ENCODE measurements around the gene TANC1.

TANC1 gene

DNA sequence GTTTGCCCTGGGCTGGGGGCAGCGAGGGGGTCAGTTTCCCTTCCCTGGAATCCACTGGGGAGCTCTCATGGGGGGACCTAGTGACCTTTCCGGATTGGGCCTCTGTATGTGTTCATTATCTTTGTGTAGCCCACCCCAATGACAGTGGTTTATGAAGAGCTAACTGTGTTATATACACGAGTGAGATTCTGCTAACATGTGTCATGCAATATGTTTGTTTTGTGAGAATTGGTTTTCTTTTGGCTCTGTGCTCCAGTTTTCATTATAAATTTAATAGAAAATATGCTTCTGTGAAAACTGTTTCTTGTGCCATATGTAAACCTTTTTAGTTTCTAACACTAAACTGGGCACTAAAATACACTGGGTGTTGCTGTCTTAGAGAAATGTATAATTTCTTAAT is 207.5 kb downstream of the TANC1 start:
- DNase-seq: no peak

DNA sequence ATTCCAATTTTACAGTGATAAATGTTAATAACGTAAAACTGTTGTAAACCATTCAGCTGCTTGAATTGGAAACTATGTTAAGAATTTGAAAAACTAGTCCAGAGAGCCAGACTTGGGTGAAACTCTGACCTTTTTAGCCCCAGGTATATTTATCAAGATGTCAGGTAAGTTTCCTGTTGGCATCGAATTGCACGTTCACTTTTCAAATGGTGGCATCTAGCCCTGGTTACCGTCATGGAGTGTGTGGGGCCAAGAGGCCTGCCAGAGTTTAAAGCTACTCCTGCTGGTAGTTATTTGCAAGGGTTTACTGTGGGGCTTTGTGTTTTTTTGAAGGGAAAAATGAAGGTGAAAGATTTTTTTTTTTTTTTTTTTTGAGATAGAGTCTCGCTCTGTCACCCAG is 208.1 kb downstream of the TANC1 start:
- no peak for DNase-seq

DNA sequence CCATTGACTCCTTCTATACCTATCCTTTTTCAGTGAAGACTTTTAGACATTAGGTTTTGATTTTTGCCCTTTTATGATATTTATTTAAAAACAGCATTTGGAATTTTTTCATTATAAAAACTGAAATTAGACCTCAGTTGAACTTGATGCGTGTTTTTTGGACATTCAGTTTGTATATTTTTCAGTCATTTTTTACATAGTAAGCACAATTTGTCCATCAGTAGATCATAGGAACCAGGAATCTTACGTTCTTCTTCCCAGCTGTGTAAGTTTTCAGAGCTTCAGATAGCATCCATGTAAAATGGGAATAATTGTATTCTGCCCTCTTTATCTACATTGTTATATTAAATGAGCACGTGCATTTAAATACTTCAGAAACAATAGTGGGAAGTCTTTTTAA is 208.9 kb downstream of the TANC1 start:
- DNase-seq: no peak

DNA sequence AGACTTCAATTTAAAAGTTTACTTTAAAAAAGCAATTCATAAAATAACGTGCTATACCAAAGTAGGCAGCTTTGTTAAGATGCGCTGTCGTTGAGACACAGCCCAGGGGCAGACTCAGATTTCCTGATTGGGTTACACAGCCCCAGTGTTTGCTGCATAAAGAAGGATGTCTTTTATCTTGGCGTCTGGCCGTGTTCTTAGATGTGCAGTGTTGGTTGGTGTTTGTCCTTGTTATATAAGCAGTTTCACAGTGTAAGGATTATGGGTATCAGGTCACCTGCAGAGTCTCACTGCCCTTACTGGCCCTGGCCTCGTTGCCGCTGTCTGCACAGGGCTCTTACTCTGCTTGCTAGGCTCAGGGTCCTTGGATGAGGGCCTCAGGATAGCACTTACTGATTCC is 209.5 kb downstream of the TANC1 start:
- no peak for DNase-seq

DNA sequence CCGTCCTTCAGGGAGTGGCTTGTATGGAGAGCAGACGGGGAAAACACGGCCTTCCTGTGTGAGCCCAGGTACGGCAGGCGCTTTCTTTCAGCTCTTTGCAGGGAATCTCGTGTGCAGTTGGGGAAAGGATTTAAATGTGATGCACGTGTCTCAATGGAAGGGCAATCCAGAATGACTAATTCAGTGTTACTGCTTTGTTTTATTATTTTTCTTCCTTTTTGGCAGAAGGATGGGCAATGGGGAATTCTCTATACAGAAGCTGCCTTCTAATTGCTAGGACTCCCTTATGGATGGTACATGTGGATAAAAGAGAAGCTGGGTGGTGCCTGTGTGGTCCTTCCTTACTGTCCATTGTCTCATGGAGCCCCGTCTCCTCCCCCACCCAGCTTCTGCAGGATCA is 210.7 kb downstream of the TANC1 start:
- DNase-seq: no peak

DNA sequence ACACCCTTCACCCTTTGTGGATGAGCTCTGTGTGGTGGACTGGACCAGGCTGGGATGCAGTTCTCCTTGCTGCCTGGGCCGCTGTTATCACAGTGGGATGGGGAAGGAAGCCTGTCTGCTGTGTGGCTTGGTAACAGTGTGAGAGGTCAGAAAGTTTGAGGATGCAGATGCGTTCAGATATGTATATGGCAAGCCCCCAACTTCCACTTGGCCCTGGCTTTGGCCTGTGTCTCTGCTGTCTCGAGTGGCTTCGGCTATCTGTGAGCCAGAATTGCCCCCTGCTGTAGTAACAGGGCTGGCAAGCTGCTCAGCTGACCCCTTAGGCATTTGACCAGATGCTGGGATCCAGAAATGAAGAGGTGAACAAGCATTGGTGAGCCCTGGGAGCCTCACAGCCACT is 211.3 kb downstream of the TANC1 start:
- DNase-seq: no peak

DNA sequence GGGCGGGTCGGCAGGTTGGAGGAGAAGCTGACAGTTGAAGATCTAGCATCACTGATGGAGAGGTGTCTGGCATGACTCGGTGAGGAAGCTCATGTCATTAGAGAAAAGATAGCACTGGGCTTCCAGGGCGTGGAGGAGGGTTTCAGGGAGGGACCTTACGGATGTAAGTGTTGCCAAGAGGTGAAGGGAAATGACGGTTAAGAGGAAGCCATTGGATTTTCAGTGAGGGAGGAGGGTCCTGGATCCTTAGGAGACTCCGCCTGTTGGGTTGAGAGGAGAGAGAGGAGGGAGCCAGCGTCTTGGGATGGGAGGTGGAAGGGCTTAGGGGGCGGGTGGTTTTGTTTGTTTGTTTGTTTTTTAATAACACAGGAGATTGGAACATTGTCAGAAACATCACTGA is 214.9 kb downstream of the TANC1 start:
- DNase-seq: no peak

DNA sequence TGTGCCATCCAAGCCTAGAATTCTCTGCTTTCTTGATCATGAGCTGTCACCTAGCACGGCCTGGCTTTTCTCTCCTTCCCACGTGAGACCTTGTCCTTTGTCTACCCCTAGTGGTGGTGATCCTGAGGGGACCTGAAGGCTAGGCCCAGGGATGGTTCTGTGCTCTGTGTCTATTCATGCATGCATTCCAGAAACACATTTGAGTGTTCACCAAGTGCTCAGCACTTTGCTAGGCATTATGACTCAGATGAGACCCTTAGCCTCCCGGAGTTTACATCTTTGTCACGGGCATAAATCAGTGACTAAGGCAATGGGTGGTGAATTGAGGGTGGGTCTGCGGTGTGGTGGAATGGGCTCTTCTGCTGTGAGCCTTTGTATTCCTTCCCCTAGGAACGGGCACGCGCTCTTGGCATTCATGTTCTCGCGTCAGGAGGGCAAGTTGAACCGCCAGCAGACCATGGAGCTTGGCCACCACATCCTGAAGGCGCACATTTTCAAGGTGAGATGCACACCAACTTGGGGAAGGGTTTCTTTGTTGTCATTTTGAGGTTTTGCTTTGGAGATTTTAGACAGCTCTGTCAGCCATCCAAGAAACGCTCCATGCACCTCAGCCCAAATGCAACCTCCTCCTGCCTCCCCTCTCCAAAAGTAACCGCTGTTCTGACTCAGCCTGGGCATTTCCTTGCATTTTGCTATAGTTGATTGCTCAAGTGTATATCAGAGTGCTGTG is 217.1 kb downstream of the TANC1 start:
- no peak for DNase-seq

DNA sequence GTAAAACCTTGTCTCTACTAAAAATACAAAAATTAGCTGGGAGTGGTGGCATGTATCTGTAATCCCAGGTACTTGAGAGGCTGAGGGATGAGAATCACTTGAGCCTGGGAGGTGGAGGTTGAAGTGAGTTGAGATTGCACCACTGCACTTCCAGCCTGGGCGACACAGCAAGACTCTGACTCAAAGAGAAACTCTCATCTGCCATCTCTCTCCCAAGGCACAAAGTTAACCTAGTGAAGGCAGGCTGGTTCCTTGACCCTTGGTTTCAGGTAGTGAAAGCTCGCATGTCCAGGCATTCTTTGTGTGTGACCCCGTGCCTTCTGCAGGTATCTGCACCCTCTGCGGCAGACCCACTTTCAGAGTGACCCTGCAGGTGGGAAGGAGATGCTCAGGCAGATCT is 218.0 kb downstream of the TANC1 start:
- DNase-seq: no peak

DNA sequence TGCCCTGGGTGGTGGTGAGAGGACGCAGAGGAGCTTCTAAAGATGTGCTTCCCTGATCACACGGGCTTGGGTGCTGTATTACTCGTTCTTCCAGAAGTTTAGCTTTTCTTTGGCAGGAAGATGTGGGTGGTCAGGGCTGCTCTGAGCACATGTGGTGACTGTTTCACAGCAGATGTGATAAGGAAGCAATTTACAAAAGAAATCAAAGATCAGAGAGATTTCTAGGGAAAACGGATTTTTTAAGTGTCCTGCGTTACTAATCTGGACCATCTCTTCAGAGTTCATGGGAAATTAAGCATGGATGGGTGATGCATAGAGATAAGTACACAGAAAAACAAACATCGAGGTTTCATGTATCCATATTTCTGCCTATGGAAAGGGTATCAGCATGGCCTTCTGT is 218.7 kb downstream of the TANC1 start:
- DNase-seq: no peak

DNA sequence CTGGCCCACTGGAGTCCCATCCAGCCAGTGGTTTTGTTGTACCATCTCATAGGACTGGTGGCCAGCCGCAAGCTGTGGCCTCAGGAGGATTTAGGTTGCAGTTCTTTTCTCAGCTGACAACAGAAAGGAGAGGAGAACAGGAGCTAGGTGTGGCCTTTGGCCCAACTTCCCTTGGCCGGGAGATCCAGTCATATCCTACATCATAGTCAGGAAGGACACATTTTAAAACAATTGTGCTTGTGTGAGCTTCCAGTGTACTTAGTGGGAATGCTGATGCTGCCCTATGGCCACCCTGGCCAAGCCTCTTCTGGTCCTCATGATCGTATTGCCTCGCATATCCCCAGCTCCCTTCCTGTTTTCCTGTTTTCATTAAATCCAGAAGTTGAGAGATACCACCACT is 220.0 kb downstream of the TANC1 start:
- DNase-seq: no peak

DNA sequence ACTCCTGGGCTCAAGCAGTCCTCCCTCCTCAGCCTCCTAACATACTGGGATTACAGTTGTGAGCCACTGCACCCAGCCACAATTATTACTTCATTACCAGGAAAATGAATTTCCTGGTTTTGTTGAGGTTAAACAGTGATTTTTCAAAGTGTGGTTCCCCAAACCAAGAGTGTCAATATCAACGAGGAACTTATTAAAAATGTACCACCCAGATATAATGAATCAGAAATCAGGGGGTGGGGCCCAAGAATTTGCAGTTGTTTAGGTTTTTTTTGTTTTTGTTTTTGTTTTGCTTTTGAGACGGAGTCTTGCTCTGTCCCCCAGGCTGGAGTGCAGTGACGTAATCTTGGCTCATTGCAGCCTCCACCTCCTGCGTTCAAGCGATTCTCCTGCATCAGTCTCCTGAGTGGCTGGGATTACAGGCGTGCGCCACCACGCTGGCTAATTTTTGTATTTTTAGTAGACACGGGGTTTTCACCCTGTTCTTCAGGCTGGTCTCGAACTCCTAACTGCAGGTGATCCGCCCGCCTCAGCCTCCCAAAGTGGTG is 224.0 kb downstream of the TANC1 start:
- no peak for DNase-seq

DNA sequence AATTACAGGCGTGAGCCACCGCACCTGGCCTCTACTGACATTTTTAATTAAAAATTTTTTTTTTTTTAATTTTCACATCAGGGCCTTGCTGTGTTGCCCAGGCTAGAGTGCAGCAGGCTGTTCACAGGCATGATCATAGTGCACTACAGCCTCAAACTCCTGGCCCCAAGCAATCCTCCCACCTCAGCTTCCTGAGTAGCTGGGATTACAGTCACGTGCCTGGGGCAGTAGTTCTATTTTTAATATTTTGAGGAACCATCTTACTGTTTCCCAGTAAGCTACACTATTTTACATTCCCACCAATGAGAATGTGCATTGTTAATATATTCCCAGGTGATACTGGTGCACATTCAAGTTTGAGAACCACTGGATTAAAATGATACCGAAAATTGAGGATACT is 225.4 kb downstream of the TANC1 start:
- DNase-seq: no peak

DNA sequence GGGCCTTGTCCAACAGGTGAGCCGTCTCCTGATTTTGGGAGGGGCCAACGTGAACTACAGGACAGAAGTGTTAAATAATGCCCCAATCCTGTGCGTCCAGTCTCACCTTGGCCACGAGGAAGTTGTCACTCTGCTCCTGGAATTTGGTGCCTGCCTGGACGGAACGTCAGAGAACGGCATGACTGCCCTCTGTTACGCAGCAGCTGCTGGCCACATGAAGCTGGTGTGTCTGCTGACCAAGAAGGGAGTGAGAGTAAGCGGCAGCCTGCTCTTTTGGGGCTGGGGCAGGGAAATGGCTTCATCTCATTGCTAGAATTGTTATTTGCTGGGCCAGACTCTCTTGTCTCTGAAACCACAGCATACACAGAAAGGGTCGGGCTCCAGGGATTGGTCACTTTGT is 225.8 kb downstream of the TANC1 start:
- DNase-seq: no peak

DNA sequence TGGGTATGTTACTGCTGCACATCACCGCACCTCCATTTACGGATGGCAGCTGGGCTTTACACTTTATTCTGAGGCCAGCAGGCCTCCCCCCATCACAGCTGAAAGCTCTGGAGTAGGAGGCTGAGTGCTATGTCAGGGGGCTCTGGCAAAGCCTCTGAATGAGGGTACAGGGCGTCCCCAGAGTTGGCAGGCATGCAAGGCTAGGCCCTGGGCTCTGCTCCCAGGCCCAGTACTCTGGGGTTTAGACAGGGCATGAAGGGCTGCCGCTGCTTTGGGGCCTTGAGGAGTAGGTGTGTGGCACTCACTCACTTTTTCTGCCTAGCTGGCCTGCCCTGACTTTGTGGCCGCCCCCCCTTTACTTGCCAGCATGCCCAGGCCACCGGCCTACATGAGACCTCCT is 227.3 kb downstream of the TANC1 start:
- DNase-seq: no peak

DNA sequence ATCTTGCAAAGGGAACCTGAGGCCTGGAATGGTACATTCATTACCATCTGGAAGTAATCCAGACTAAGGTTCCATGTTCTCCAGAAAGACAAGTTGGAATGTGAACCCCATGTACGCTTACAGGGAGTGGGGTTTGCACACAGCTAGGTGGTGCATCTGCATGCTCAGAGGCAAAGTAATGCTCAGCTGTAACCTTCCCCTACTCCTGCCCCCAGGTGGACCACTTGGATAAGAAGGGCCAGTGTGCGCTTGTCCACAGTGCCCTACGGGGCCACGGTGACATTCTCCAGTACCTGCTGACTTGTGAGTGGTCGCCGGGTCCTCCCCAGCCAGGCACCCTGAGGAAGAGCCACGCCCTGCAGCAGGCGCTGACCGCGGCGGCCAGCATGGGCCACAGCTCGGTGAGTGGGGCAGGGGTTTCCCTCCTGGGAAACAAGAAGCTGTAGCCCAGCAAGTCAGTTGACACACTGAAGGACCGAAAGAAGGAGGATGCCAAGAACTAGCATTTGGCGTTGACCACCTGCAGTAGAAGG is 228.0 kb downstream of the TANC1 start:
- DNase-seq: no peak

DNA sequence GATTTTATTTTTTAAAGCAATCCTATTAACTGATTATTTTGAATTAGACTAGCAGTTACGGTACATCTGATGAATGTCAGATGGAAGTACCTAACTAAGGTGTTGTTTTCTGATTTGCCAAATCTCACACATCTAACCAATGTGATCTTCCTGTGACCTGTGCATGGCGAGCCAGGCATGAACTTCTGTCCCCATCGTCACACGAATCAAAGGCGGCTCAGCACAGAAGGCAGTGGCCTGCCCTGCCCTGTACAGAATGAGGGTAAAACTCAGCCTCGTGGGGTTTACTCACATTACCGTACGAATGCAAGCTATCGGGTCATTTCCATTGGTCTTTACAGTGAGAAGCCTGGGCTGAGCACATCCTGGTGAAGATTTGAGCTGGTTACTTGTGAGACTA is 230.8 kb downstream of the TANC1 start:
- DNase-seq: no peak

DNA sequence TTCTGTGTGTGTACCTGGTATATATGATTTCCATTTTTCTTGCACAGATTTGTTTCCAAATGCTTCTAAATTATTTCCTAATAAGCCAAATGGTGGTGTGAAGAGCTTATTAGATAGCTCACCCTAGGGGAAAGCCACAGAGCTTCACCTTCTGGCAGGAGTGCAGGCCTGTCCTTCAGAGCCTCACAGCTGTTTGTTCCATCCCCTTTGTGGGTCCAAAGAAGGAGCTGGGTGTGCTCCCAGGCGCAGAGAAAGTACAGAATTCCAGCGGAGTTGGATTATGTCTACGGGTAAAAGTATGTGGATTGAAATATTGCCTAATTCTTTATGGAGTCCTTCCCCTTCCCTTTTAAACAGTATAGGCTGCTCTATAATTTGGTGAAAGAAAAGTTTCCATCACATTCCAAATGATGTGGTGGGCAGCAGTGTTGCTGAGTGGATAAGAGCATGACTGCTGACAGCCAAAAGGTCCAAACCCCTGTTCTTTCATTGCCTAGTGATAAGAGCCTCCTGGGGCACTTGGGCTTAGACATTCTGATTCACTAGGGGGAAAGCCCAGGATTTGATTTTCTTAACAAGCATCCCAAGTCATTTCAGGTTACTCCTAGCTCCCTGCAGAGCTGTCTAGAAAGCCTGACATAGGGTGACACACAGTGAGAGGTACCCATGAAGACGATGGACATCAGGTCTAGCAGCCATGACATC is 231.5 kb downstream of the TANC1 start:
- no peak for DNase-seq

DNA sequence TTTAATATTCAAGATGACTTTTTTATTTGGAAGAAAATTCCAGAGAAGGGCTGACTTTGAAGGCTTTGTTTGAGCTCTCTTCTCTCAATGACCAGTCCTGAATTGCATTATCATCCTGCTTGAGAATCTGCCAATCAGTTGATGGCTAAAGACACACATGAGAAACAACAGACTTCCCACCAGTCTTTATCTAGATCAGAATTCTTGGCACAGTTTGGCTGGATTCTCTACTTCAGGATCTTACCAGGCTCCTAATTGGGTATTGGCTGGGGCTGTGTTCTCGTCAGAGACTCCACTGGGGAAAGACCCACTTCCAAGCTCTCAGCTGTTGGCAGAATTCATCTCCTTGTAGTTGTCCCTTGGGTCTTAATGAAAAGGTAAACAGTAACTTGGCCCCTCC is 232.1 kb downstream of the TANC1 start:
- DNase-seq: no peak

DNA sequence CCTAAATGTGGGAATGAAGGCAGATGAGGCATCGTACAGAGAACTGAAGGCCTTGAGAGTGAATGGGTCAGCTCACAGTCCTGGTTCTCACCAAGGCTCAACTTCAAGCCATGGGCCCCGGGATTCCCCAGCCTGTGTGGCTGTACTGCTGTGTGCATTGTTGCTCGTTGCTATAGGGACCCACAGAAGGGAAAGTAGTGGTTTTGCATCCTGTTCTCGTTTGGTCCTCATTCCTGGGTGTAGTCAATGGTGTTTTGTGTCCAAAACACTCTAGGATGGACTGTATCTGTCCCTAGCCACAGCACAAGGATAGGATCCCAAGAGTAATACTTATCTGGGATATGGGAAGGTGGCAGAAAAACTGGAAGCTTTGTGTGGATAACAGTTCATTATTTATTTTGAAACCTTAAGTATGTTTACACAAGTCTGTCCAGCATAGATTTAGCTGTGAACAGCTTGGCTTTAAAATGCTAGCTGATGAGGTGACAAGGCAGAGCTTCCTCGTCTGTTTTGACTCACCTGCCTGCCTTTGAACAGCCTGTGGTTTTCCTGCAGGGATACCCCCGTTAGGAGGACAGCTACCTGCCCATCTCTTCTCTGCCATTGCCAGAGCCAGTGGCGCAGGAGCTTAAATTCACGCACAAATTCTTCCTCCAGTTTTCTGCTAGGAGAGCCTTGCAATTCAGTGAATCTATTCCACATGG is 233.1 kb downstream of the TANC1 start:
- peak; percentile 7 for DNase-seq

DNA sequence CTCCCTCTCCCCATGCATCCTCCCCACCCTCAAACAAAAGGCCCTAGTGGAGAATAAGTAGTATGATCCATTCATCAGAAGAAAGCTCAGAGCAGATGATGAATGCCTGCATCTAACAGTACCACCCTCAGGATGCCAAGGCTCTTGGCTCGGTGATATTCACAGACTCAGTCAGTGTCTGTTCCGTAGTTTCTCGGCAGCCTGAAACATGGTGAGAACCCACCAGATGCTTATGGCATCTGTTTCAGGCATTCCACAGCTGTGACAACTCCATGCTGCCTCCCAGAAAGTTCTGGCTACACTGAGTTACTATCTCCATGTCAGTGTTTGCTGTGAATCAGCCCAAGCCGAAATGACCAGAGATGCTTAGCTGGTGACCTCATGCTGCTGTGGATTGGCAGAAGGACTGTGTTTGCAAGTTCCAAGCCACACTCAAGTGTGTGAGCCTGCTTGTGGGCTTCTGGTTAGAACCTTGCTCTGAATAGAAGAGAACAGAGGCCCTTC is 234.2 kb downstream of the TANC1 start:
- no peak for DNase-seq

DNA sequence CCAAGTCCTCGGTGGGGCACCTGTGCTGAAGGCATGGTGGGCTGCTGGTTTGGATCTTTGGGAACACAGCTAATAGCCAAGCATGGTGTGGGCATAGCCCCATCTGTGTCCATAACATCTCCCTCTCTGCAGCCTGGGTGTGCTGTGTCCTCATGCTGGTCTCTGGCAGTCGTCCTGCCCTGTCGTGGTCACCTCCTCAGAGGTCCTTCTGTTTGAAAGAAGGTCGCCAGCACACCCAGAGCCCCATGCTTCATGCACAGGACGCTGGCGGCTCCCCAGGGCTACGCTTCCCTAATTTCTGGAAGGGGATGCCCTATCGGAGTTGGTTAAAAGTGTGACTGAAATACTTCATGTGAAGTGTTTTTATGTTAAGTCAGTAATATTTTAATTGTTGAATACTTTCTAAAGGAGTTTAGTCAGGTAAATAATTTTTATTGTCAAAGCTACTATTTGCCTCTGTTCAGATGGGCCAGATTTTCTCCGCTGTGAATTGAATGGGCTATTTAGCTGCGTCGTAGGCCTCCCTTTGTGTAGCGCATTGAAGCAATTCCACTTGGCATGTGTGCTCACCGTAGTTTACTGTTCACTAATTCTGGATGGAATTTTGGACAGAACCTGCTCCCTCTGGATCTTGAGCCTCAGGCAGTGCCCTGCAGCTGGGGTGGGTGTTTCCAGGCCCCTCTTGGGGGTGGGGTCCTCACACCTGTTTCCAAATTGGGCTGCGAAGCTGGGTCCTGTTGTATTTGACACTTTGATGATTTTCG is 236.1 kb downstream of the TANC1 start:
- DNase-seq: no peak
